GM23248 (cell line): ENCODE data around the gene SYMPK. TPM values are rescaled to one million over a fixed set of nuclear protein-coding genes. Genes with fewer than 3 reads are reported as not detected.

Experiments used
- DNase-seq: peaks from one replicate; pipeline ENCODE4 v3.0.0-alpha.2; 2015
- H2AFZ ChIP-seq: fragments of 200-600 bp; sonication (generic); 2 replicates; pipeline ENCODE4 v1.6.1; 2016; ENCODE audit warnings: antibody characterized with exemption
- H3F3A ChIP-seq: fragments of 200-600 bp; sonication (generic); 2 replicates; pipeline ENCODE4 v1.6.1; 2016; ENCODE audit warnings: mild to moderate bottlenecking, antibody characterized with exemption, mixed run types; ENCODE audit not compliant: insufficient read depth
- H3K27ac ChIP-seq: fragments of 200-600 bp; sonication (generic); 2 replicates; pipeline ENCODE4 v1.5.1; 2016; ENCODE audit warnings: mild to moderate bottlenecking
- H3K27me3 ChIP-seq: fragments of 200-600 bp; sonication (generic); replicated peaks from 2 replicates; pipeline ENCODE4 v1.6.1; 2016; ENCODE audit warnings: mild to moderate bottlenecking; ENCODE audit not compliant: insufficient read depth
- H3K36me3 ChIP-seq: fragments of 200-600 bp; sonication (generic); 2 replicates; pipeline ENCODE4 v1.6.1; 2016; ENCODE audit warnings: low read depth, mild to moderate bottlenecking
- H3K4me1 ChIP-seq: fragments of 200-600 bp; sonication (generic); 2 replicates; pipeline ENCODE4 v1.6.1; 2016; ENCODE audit warnings: mild to moderate bottlenecking; ENCODE audit not compliant: insufficient read depth
- H3K4me2 ChIP-seq: fragments of 200-600 bp; sonication (generic); one replicate; pipeline ENCODE4 v1.6.1; 2016; ENCODE audit warnings: mild to moderate bottlenecking; ENCODE audit not compliant: unreplicated experiment
- H3K4me3 ChIP-seq: fragments of 200-600 bp; sonication (generic); 2 replicates; pipeline ENCODE4 v1.5.1; 2016; ENCODE audit warnings: mild to moderate bottlenecking
- H3K79me2 ChIP-seq: fragments of 200-600 bp; sonication (generic); 2 replicates; pipeline ENCODE4 v1.6.1; 2016; ENCODE audit warnings: mild to moderate bottlenecking; ENCODE audit not compliant: insufficient read depth
- H3K9ac ChIP-seq: fragments of 200-600 bp; sonication (generic); 2 replicates; pipeline ENCODE4 v1.6.1; 2016; ENCODE audit warnings: mild to moderate bottlenecking
- H3K9me2 ChIP-seq: fragments of 200-600 bp; sonication (generic); 2 replicates; pipeline ENCODE4 v1.6.1; 2016; ENCODE audit warnings: mixed run types, mild to moderate bottlenecking, moderate library complexity; ENCODE audit not compliant: insufficient read depth
- H3K9me3 ChIP-seq: fragments of 200-600 bp; sonication (generic); one replicate; pipeline ENCODE4 v1.6.1; 2017; ENCODE audit warnings: low read depth
- H4K20me1 ChIP-seq: fragments of 200-600 bp; sonication (generic); 2 replicates; pipeline ENCODE4 v1.6.0; 2016; ENCODE audit not compliant: insufficient read depth
- EZH2 ChIP-seq: fragments of 200-600 bp; sonication (generic); IDR thresholded peaks from 2 replicates; pipeline ENCODE4 v1.6.1; 2018; ENCODE audit warnings: antibody characterized with exemption, mild to moderate bottlenecking; ENCODE audit not compliant: insufficient read depth, poor library complexity, severe bottlenecking
- EZH2phosphoT487 ChIP-seq: fragments of 200-600 bp; sonication (generic); IDR thresholded peaks from 2 replicates; pipeline ENCODE4 v1.6.1; 2018; ENCODE audit warnings: antibody characterized with exemption, moderate library complexity, mild to moderate bottlenecking, low read depth; ENCODE audit not compliant: insufficient read depth
- WGBS, 2 experiments: methylation state at CpG; one replicate each; pipeline ENCODE4 v1.1.6; 2015 to 2017; ENCODE audit warnings: low lambda C conversion rate in 2 of 2, low coverage in 1 of 2; ENCODE audit errors: missing lambda C conversion rate in 2 of 2; 5-methylcytosine and 5-hydroxymethylcytosine counted together
- in situ Hi-C: fragments of 300-500 bp; cut with MboI; formaldehyde crosslinking; loops from 2 replicates; pipeline ENCODE4 v1.15.0; 2020
- polyA plus RNA-seq: library from polyadenylated mRNA; unstranded; fragments of >200 nt; fragmentation: Nextera tagmentation; extraction: Ambion mirVana; gene quantifications from 2 replicates; pipeline ENCODE4 v1.2.1, GENCODE V29; 2016
- total RNA-seq: library from RNA; depleted of rRNA; stranded (reverse); fragments of >200 nt; shearing (Covaris generic); gene quantifications from 2 replicates; pipeline ENCODE4 v1.2.3, GENCODE V29; 2014

Gene SYMPK
- total and polyA plus RNA-seq, 2 experiments from 2014 or later = 17.8 to 28.1 TPM

- H3K4me2 ChIP-seq = no peak overlapping the region
- no peaks in the 10 kb centered on the region for H4K20me1 ChIP-seq
- H3K79me2 ChIP-seq = no peaks in the 10 kb centered on the region
- WGBS, 2 experiments = 82 to 84% methylated on average over 14 of the region's 14 CpGs
- no peaks in the 10 kb centered on the region for H3K4me1 ChIP-seq
- no peak for DNase-seq
- peaks cover 3% of the 10 kb centered on the region; the same call in 1 of the 2 replicates for H3K36me3 ChIP-seq
- no peak overlapping the region for H3K9ac ChIP-seq
- in situ Hi-C loops = no loop called here
- H2AFZ ChIP-seq = no peak overlapping the region
- H3K27me3 ChIP-seq = no peaks in the 10 kb centered on the region
- TF ChIP-seq EZH2phosphoT487 (no peak), EZH2 (no peak)
- no peak overlapping the region for H3K27ac ChIP-seq
- no peaks in the 10 kb centered on the region for H3K9me2 ChIP-seq
- no peak overlapping the region for H3K4me3 ChIP-seq
- H3F3A ChIP-seq = peaks cover 16% of the 10 kb centered on the region
- H3K9me3 ChIP-seq = no peaks in the 10 kb centered on the region
These were observed 90.7 kb downstream of the SYMPK start for GRCh38 chr19:45772130-45772840.

- TF ChIP-seq EZH2phosphoT487 (no peak), EZH2 (no peak)
These were observed 91.5 kb downstream of the SYMPK start for GRCh38 chr19:45771311-45771933.

GRCh38 chr19:45770192-45771101, 92.5 kb downstream of the SYMPK start:
- 4 to 5% methylated on average over 41 to 62 of the region's 79 CpGs for WGBS, 2 experiments
- Histone ChIP-seq H3K9me3 (no peaks in the 10 kb centered on the region), H3K4me3 (peak overlapping the region; percentile 77), H3K9ac (peak overlapping the region; percentile 84), H3K27ac (peak overlapping the region; percentile 91), H2AFZ (0 out of 2 replicates have a peak overlapping the region, but pooled peaks have one; percentile 26), H3K79me2 (peaks cover 12% of the 10 kb centered on the region; the same call in 1 of the 2 replicates), H4K20me1 (no peaks in the 10 kb centered on the region), H3F3A (peaks cover 16% of the 10 kb centered on the region), H3K9me2 (no peaks in the 10 kb centered on the region), H3K36me3 (no peaks in the 10 kb centered on the region), H3K4me2 (peak overlapping the region; percentile 99), H3K27me3 (no peaks in the 10 kb centered on the region), H3K4me1 (peaks cover 5% of the 10 kb centered on the region; the same call in 1 of the 2 replicates)
- DNase-seq = peak; percentile 98
- TF ChIP-seq EZH2 = no peak
- TF ChIP-seq EZH2phosphoT487 = no peak
- in situ Hi-C loops = no loop called here

More at GRCh38 chr19:45771311-45771933, 91.5 kb downstream of the SYMPK start:
- DNase-seq = no peak
- Histone ChIP-seq H3K4me1 (peaks cover 3% of the 10 kb centered on the region; the same call in 1 of the 2 replicates), H4K20me1 (no peaks in the 10 kb centered on the region), H3K36me3 (no peaks in the 10 kb centered on the region; the same call in 1 of the 2 replicates), H3F3A (peaks cover 16% of the 10 kb centered on the region), H3K9me2 (no peaks in the 10 kb centered on the region), H3K9ac (0 out of 2 replicates have a peak overlapping the region, but pooled peaks have one; percentile 12), H2AFZ (no peak overlapping the region), H3K79me2 (peaks cover 2% of the 10 kb centered on the region; the same call in 1 of the 2 replicates), H3K4me3 (no peak overlapping the region), H3K9me3 (no peaks in the 10 kb centered on the region), H3K4me2 (peak overlapping the region; percentile 10), H3K27ac (peak overlapping the region; percentile 91), H3K27me3 (no peaks in the 10 kb centered on the region)
- 84 to 86% methylated on average over 32 to 44 of the region's 46 CpGs for WGBS, 2 experiments
- in situ Hi-C loops = no loop called here

- Histone ChIP-seq H3K9me2 (no peaks in the 10 kb centered on the region), H3F3A (peaks cover 16% of the 10 kb centered on the region), H3K36me3 (no peaks in the 10 kb centered on the region), H4K20me1 (no peaks in the 10 kb centered on the region), H3K27me3 (no peaks in the 10 kb centered on the region), H3K4me1 (peaks cover 5% of the 10 kb centered on the region; the same call in 1 of the 2 replicates), H3K27ac (peak overlapping the region; percentile 91), H3K4me2 (peak overlapping the region; percentile 99), H3K9ac (peak overlapping the region; percentile 84), H3K4me3 (peak overlapping the region; percentile 77), H3K9me3 (no peaks in the 10 kb centered on the region), H3K79me2 (peaks cover 18% of the 10 kb centered on the region; the same call in 1 of the 2 replicates), H2AFZ (0 out of 2 replicates have a peak overlapping the region, but pooled peaks have one; percentile 26)
- peak; percentile 83 for DNase-seq
- WGBS, 2 experiments = 1% methylated on average over 27 to 28 of the region's 28 CpGs
- TF ChIP-seq EZH2phosphoT487 = no peak
- no peak for TF ChIP-seq EZH2
- in situ Hi-C loops = no loop called here
These were observed 93.1 kb downstream of the SYMPK start for GRCh38 chr19:45769821-45770191.
